ENCODE measurements around the gene UBE2L3.

UBE2L3 gene

DNA sequence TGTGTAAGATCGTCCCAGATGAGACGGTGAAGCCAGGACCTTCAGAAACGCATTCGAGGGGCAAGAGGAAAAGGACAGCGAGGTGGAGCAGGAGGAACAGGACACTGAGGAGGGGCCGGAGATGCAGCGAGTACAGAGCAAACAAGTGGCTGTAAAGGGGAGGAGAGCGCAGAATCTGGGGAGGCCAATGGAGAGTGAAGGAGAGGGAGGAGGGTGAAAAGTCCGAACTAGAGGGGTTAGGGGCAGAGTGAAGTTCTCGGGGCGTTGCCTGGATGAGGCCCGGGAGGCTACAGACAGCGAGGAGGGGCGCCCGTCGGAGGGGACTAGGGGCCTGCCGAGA lies 89.5 kb downstream of the UBE2L3 start:
- H3K4me2 ChIP-seq (ENCODE audit: low read depth, low read length, poor library complexity, severe bottlenecking) = peak overlapping the region; percentile 24
- H3F3A ChIP-seq (ENCODE audit: insufficient read depth) = peaks cover 10% of the 10 kb centered on the region; the same call in 1 of the 2 replicates
- 0 out of 2 replicates have a peak overlapping the region, but pooled peaks have one; percentile 74 for H3K9ac ChIP-seq (ENCODE audit: low read length)
- no peaks in the 10 kb centered on the region for H3K9me2 ChIP-seq (replicated peaks; ENCODE audit: insufficient read depth, low read length)
- TF ChIP-seq, protein P1, sequence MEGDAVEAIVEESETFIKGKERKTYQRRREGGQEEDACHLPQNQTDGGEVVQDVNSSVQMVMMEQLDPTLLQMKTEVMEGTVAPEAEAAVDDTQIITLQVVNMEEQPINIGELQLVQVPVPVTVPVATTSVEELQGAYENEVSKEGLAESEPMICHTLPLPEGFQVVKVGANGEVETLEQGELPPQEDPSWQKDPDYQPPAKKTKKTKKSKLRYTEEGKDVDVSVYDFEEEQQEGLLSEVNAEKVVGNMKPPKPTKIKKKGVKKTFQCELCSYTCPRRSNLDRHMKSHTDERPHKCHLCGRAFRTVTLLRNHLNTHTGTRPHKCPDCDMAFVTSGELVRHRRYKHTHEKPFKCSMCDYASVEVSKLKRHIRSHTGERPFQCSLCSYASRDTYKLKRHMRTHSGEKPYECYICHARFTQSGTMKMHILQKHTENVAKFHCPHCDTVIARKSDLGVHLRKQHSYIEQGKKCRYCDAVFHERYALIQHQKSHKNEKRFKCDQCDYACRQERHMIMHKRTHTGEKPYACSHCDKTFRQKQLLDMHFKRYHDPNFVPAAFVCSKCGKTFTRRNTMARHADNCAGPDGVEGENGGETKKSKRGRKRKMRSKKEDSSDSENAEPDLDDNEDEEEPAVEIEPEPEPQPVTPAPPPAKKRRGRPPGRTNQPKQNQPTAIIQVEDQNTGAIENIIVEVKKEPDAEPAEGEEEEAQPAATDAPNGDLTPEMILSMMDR (IDR thresholded peaks at IDR 0.05; ENCODE audit: insufficient read depth, low read length, poor library complexity, severe bottlenecking) = no peak
- TF ChIP-seq EZH2phosphoT487 (conservative IDR thresholded peaks at IDR 0.05; ENCODE audit: low read length) = no peak
- H3K9me3 ChIP-seq (ENCODE audit: insufficient read depth, low read length) = no peaks in the 10 kb centered on the region
- no peaks in the 10 kb centered on the region for H3K27me3 ChIP-seq (ENCODE audit: low read length)
- H4K20me1 ChIP-seq (ENCODE audit: low read depth, low read length) = no peaks in the 10 kb centered on the region
- no peak overlapping the region for H3K4me3 ChIP-seq (ENCODE audit: insufficient read depth, low read length, poor library complexity, severe bottlenecking)
- H2AFZ ChIP-seq (ENCODE audit: low read depth, low read length, severe bottlenecking) = no peak overlapping the region
- H3K79me2 ChIP-seq (ENCODE audit: insufficient read depth, low read length) = no peaks in the 10 kb centered on the region
- no peaks in the 10 kb centered on the region for H3K36me3 ChIP-seq (ENCODE audit: low read length)
- H3K27ac ChIP-seq (ENCODE audit: low read depth, low read length) = peak overlapping the region; percentile 29

DNA sequence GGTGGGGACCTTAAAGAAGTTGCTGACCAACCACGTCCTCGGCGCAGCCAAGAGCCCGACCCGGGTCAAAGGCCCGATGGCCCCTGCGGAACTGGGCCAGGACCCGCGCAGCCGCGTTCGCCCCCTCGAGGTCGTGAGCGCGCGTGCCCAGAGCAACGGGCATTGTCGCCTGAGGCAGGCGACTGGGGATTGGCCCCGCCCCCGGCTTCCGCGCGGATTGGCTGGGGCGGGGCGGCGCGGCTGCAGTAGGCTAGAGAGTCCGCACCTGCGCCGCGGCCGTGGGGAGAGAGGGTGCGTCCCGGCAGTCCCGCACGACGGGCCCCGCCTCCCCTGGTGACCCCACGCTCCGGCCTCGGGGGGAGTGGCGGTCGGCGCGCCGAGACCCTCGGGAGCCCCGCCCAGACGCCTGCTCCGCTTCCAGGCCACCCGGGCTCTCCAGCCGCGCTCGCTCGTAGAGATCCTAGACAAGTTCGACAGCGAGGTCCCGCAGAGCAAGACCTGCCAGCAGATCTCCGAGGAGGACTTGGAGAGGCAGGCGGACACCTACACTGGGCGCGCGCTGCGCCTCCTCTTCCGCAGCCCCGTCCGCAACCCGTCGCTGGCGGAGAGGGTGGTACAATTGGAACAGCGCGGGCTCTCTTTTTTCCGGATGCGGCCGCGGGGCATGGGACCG lies 90.0 kb downstream of the UBE2L3 start:
- no peak for TF ChIP-seq EZH2phosphoT487 (conservative IDR thresholded peaks at IDR 0.05; ENCODE audit: low read length)
- TF ChIP-seq, protein P1 (IDR thresholded peaks at IDR 0.05; ENCODE audit: insufficient read depth, low read length, poor library complexity, severe bottlenecking) = no peak
- H3F3A ChIP-seq (ENCODE audit: insufficient read depth) = peaks cover 10% of the 10 kb centered on the region; the same call in 1 of the 2 replicates
- H4K20me1 ChIP-seq (ENCODE audit: low read depth, low read length) = no peaks in the 10 kb centered on the region
- no peaks in the 10 kb centered on the region for H3K27me3 ChIP-seq (ENCODE audit: low read length)
- H3K27ac ChIP-seq (ENCODE audit: low read depth, low read length) = peak overlapping the region; percentile 74
- no peaks in the 10 kb centered on the region for H3K79me2 ChIP-seq (ENCODE audit: insufficient read depth, low read length)
- H3K9me2 ChIP-seq (replicated peaks; ENCODE audit: insufficient read depth, low read length) = no peaks in the 10 kb centered on the region
- peak overlapping the region; percentile 74 for H3K4me2 ChIP-seq (ENCODE audit: low read depth, low read length, poor library complexity, severe bottlenecking)
- H3K9ac ChIP-seq (ENCODE audit: low read length) = peak overlapping the region; percentile 74
- peak overlapping the region; percentile 41 for H2AFZ ChIP-seq (ENCODE audit: low read depth, low read length, severe bottlenecking)
- H3K9me3 ChIP-seq (ENCODE audit: insufficient read depth, low read length) = no peaks in the 10 kb centered on the region
- H3K36me3 ChIP-seq (ENCODE audit: low read length) = no peaks in the 10 kb centered on the region
- peak overlapping the region; percentile 63 for H3K4me3 ChIP-seq (ENCODE audit: insufficient read depth, low read length, poor library complexity, severe bottlenecking)

DNA sequence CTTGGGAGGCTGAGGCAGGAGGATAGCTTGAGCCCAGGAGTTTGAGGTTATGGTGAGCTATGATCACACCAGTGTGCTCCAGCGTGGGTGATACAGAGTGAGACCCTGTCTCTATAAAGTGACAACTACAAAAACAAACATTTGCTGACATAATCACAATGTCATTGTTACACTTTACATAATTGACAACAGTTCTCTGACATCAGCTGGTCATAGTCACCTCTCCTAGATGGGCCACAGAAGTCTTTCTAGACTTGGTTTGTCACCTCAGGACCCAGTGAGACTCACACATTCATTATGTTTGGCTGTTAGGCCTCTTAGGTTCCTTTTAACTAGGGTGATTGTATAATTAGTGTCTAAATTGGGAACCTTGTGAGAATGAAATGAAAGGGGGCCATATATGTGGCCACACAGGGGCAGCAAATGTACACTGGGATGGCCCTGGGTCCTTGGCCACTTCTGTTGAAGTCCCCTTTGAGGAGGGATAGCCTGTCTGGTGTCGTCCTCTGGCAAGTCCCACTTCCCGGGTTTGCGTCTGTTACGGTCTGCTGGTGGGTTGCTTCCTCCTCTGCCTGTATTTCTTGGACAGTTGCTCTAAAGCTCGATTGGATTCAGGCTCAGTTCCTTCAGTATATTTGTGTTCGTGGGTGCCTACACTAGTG lies 92.5 kb downstream of the UBE2L3 start:
- Histone ChIP-seq H3K27ac (ENCODE audit: low read depth, low read length) (no peak overlapping the region), H3K4me3 (ENCODE audit: insufficient read depth, low read length, poor library complexity, severe bottlenecking) (no peak overlapping the region), H3K27me3 (ENCODE audit: low read length) (no peaks in the 10 kb centered on the region), H3F3A (ENCODE audit: insufficient read depth) (peaks cover 10% of the 10 kb centered on the region; the same call in 1 of the 2 replicates), H2AFZ (ENCODE audit: low read depth, low read length, severe bottlenecking) (no peak overlapping the region), H3K36me3 (ENCODE audit: low read length) (no peaks in the 10 kb centered on the region), H3K9me3 (ENCODE audit: insufficient read depth, low read length) (no peaks in the 10 kb centered on the region), H3K9me2 (replicated peaks; ENCODE audit: insufficient read depth, low read length) (no peaks in the 10 kb centered on the region), H3K9ac (ENCODE audit: low read length) (no peak overlapping the region), H4K20me1 (ENCODE audit: low read depth, low read length) (no peaks in the 10 kb centered on the region), H3K4me2 (ENCODE audit: low read depth, low read length, poor library complexity, severe bottlenecking) (no peak overlapping the region), H3K79me2 (ENCODE audit: insufficient read depth, low read length) (no peaks in the 10 kb centered on the region)
- TF ChIP-seq, protein P1 (IDR thresholded peaks at IDR 0.05; ENCODE audit: insufficient read depth, low read length, poor library complexity, severe bottlenecking) = no peak
- no peak for TF ChIP-seq EZH2phosphoT487 (conservative IDR thresholded peaks at IDR 0.05; ENCODE audit: low read length)
